DMS79 treated with DMSO at 0.1 percent for 48 hours (cell line): ENCODE data around the gene BCL6.

ENCODE experiments used
- DNase-seq: peaks from one replicate; lab custom pipeline; 2025; lab: John Stamatoyannopoulos, UW

BCL6 gene

GRCh38 chr3:187673012-187673411, 72.3 kb downstream of the BCL6 start:
- DNase-seq: no peak
